ENCODE data around the gene STARD9. TPM values are rescaled to one million over a fixed set of nuclear protein-coding genes. Genes with fewer than 3 reads are reported as not detected.

The STARD9 gene
- total RNA-seq, 1 donor from 2014 or later = 5.7 TPM

DNA sequence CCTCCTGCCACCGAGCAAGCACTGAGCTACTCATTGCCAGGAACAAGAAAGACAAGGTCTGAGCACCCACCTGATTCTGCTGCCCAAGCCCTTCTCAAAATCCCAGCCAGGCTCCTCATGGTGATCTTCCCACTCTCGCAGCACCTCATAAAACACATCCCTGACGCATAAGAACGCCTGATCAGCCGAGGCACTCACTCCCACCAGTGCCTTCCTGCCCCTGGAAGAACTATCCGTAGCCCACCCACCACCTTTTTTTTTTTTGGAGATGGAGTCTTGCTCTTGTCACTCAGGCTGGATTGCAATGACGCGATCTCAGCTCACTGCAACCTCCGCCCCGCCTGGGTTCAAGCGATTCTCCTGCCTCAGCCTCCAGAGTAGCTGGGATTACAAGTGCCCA is 157.6 kb downstream of the STARD9 start:
- H3K36me3 ChIP-seq (ENCODE audit: control insufficient read depth, insufficient read depth, low read length) = peaks cover 8% of the 10 kb centered on the region
- TF ChIP-seq CTCF (IDR thresholded peaks at IDR 0.05; ENCODE audit: insufficient read depth, low read length, poor library complexity, severe bottlenecking) = no peak
- no peaks in the 10 kb centered on the region for H3K27me3 ChIP-seq (ENCODE audit: control insufficient read depth, insufficient read depth, low read length)
- no peak for DNase-seq (ENCODE audit: low read depth)
- no peak overlapping the region for H3K4me3 ChIP-seq (ENCODE audit: low read depth, low read length)

GRCh38 chr15:42734076-42734672 is 158.8 kb downstream of the STARD9 start:
- no peak for DNase-seq (ENCODE audit: low read depth)
- H3K36me3 ChIP-seq (ENCODE audit: control insufficient read depth, insufficient read depth, low read length) = peaks cover 8% of the 10 kb centered on the region
- no peak for TF ChIP-seq CTCF (IDR thresholded peaks at IDR 0.05; ENCODE audit: insufficient read depth, low read length, poor library complexity, severe bottlenecking)
- no peaks in the 10 kb centered on the region for H3K27me3 ChIP-seq (ENCODE audit: control insufficient read depth, insufficient read depth, low read length)
- no peak overlapping the region for H3K4me3 ChIP-seq (ENCODE audit: low read depth, low read length)

- TF ChIP-seq CTCF (IDR thresholded peaks at IDR 0.05; ENCODE audit: insufficient read depth, low read length, poor library complexity, severe bottlenecking) = no peak
- Histone ChIP-seq H3K27me3 (ENCODE audit: control insufficient read depth, insufficient read depth, low read length) (no peaks in the 10 kb centered on the region), H3K36me3 (ENCODE audit: control insufficient read depth, insufficient read depth, low read length) (peaks cover 8% of the 10 kb centered on the region), H3K4me3 (ENCODE audit: low read depth, low read length) (peak overlapping the region; percentile 89)
- DNase-seq (ENCODE audit: low read depth) = no peak
Measured at GRCh38 chr15:42735382-42736165, 160.2 kb downstream of the STARD9 start.

- TF ChIP-seq CTCF (IDR thresholded peaks at IDR 0.05; ENCODE audit: insufficient read depth, low read length, poor library complexity, severe bottlenecking) = no peak
- peak overlapping the region; percentile 89 for H3K4me3 ChIP-seq (ENCODE audit: low read depth, low read length)
- no peak for DNase-seq (ENCODE audit: low read depth)
- H3K27me3 ChIP-seq (ENCODE audit: control insufficient read depth, insufficient read depth, low read length) = no peaks in the 10 kb centered on the region
- H3K36me3 ChIP-seq (ENCODE audit: control insufficient read depth, insufficient read depth, low read length) = peaks cover 8% of the 10 kb centered on the region
Measured at GRCh38 chr15:42736178-42736792, 160.9 kb downstream of the STARD9 start.

GRCh38 chr15:42736793-42737528 is 161.6 kb downstream of the STARD9 start, which contains the start of gene CDAN1:
Gene CDAN1 (minus strand): TSS chr15:42737128. CDS start chr15:42737102, 26 bp downstream.
- DNase-seq (ENCODE audit: low read depth) = peak; percentile 41
- no peak for TF ChIP-seq CTCF (IDR thresholded peaks at IDR 0.05; ENCODE audit: insufficient read depth, low read length, poor library complexity, severe bottlenecking)
- H3K36me3 ChIP-seq (ENCODE audit: control insufficient read depth, insufficient read depth, low read length) = peaks cover 7% of the 10 kb centered on the region
- peak within 1 kb of the TSS; percentile 89 for H3K4me3 ChIP-seq (ENCODE audit: low read depth, low read length)
- H3K27me3 ChIP-seq (ENCODE audit: control insufficient read depth, insufficient read depth, low read length) = no peaks in the 10 kb centered on the region

All from kidney epithelial cell (primary cell).